Gastroesophageal sphincter (tissue), 4 donors: Measurements from ENCODE around the gene ALK. TPM values are rescaled to one million over a fixed set of nuclear protein-coding genes. Genes with fewer than 3 reads are reported as not detected.

Experiments used
- ATAC-seq: fragments of 150-250 bp; one replicate; pipeline ENCODE4 v1.9.1; 2016; ENCODE audit warnings: mild to moderate bottlenecking, moderate library complexity
- H3K27ac ChIP-seq, 4 donors: fragments of 200-600 bp; sonication (generic) in 3 of 4; 1 replicate in 3 of 4; 2 replicates in 1 of 4; pipeline ENCODE4 v1.5.1; 2016 to 2019
- H3K27me3 ChIP-seq: fragments of 200-600 bp; sonication (generic); one replicate; pipeline ENCODE4 v1.5.1; 2019
- H3K36me3 ChIP-seq, 2 donors: fragments of 200-600 bp; sonication (generic); one replicate each; pipeline ENCODE4 v1.5.1; 2019; ENCODE audit warnings: control low read depth in 1 of 2
- H3K4me1 ChIP-seq, 3 donors: fragments of 200-600 bp; sonication (generic); 1 replicate in 2 of 3; 2 replicates in 1 of 3; pipeline ENCODE4 v1.5.1; 2016 to 2019; ENCODE audit warnings: control low read depth in 2 of 3
- H3K4me3 ChIP-seq, 2 donors: fragments of 200-600 bp; sonication (generic); one replicate each; pipeline ENCODE4 v1.5.1; 2019; ENCODE audit warnings: mild to moderate bottlenecking in 1 of 2, moderate library complexity in 1 of 2
- H3K9me3 ChIP-seq, 3 donors: fragments of 200-600 bp; sonication (generic); one replicate each; pipeline ENCODE4 v1.5.1; 2017 to 2019; ENCODE audit warnings: control low read depth in 2 of 3
- CTCF ChIP-seq, 4 experiments: fragments of 200-600 bp in 2 of 4; fragments of 450-650 bp in 2 of 4; sonication (generic) in 1 of 4; IDR thresholded peaks; one replicate each; pipeline ENCODE4 v1.5.1; 2017 to 2019; ENCODE audit warnings: antibody characterized with exemption in 4 of 4, mild to moderate bottlenecking in 2 of 4, moderate library complexity in 2 of 4
- EP300 ChIP-seq: sonication (generic); formaldehyde crosslinking; IDR thresholded peaks from one replicate; pipeline ENCODE4 v1.6.1; 2017; ENCODE audit warnings: antibody characterized with exemption, mild to moderate bottlenecking
- POLR2A ChIP-seq, 2 donors: fragments of 450-650 bp; IDR thresholded peaks; one replicate each; pipeline ENCODE4 v1.6.1; 2017; ENCODE audit warnings: antibody characterized with exemption in 2 of 2, mild to moderate bottlenecking in 2 of 2, moderate library complexity in 1 of 2
- POLR2AphosphoS5 ChIP-seq: sonication (generic); formaldehyde crosslinking; IDR thresholded peaks from one replicate; pipeline ENCODE4 v1.6.1; 2017; ENCODE audit warnings: antibody characterized with exemption
- WGBS, 2 donors: methylation state at CpG; one replicate each; pipeline ENCODE4 v1.1.5; 2018; ENCODE audit warnings: low coverage in 1 of 2; 5-methylcytosine and 5-hydroxymethylcytosine counted together
- total RNA-seq, 4 donors: library from RNA; depleted of rRNA; stranded (reverse); fragments of >200 nt; gene quantifications; one replicate each; pipeline ENCODE4 v1.1.0, GENCODE V29; 2016

Gene ALK
- total RNA-seq, 4 donors from 2014 or later, result 0.94 to 1.6 (median 1.1) TPM

- no peak overlapping the region for H3K4me3 ChIP-seq
- no peak overlapping the region for H3K27ac ChIP-seq
- H3K36me3 ChIP-seq, result no peaks in the 10 kb centered on the region
- WGBS, 2 donors, result 94 to 100% methylated on average over 2 to 3 of the region's 3 CpGs
- H3K9me3 ChIP-seq, result no peaks in the 10 kb centered on the region
- TF ChIP-seq EP300 (no peak), POLR2AphosphoS5 (no peak), POLR2A (IDR thresholded peaks at IDR 0.05) (no peak), CTCF (IDR thresholded peaks at IDR 0.05) (no peak)
- no peak for ATAC-seq
- H3K27me3 ChIP-seq, result no peaks in the 10 kb centered on the region
- H3K4me1 ChIP-seq, result no peaks in the 10 kb centered on the region
Measured at GRCh38 chr2:29724282-29724681, 197.1 kb downstream of the ALK start.

- Histone ChIP-seq H3K27me3 (no peaks in the 10 kb centered on the region), H3K36me3 (no peaks in the 10 kb centered on the region), H3K9me3 (no peaks in the 10 kb centered on the region), H3K27ac (no peak overlapping the region), H3K4me3 (no peak overlapping the region), H3K4me1 (no peaks in the 10 kb centered on the region)
- TF ChIP-seq EP300, result no peak
- TF ChIP-seq POLR2A (IDR thresholded peaks at IDR 0.05), result no peak
- TF ChIP-seq CTCF (IDR thresholded peaks at IDR 0.05), result no peak
- TF ChIP-seq POLR2AphosphoS5, result no peak
- no peak for ATAC-seq
- WGBS, 2 donors, result 57 to 59% methylated on average over 6 to 7 of the region's 7 CpGs
Measured at GRCh38 chr2:29723255-29724001, 198.0 kb downstream of the ALK start.

- ATAC-seq, result no peak
- no peaks in the 10 kb centered on the region for H3K27me3 ChIP-seq
- TF ChIP-seq CTCF (IDR thresholded peaks at IDR 0.05) (no peak), EP300 (no peak), POLR2A (IDR thresholded peaks at IDR 0.05) (no peak), POLR2AphosphoS5 (no peak)
- no peak overlapping the region for H3K4me3 ChIP-seq
- no peak overlapping the region for H3K27ac ChIP-seq
- H3K36me3 ChIP-seq, result no peaks in the 10 kb centered on the region
- 60 to 71% methylated on average over 2 to 3 of the region's 3 CpGs for WGBS, 2 donors
- no peaks in the 10 kb centered on the region for H3K4me1 ChIP-seq
- H3K9me3 ChIP-seq, result no peaks in the 10 kb centered on the region
Measured at GRCh38 chr2:29719639-29720038, 201.7 kb downstream of the ALK start.

- H3K4me3 ChIP-seq, result no peak overlapping the region
- no peak overlapping the region for H3K27ac ChIP-seq
- no peaks in the 10 kb centered on the region for H3K9me3 ChIP-seq
- no peaks in the 10 kb centered on the region for H3K27me3 ChIP-seq
- WGBS, 2 donors, result 74 to 86% methylated on average over 5 of the region's 5 CpGs
- no peak for TF ChIP-seq POLR2AphosphoS5
- no peak for TF ChIP-seq CTCF (IDR thresholded peaks at IDR 0.05)
- TF ChIP-seq POLR2A (IDR thresholded peaks at IDR 0.05), result no peak
- no peak for TF ChIP-seq EP300
- no peaks in the 10 kb centered on the region for H3K4me1 ChIP-seq
- no peak for ATAC-seq
- H3K36me3 ChIP-seq, result no peaks in the 10 kb centered on the region
Measured at GRCh38 chr2:29718076-29718686, 203.2 kb downstream of the ALK start.

- WGBS, 2 donors, result 70 to 73% methylated on average over 3 of the region's 3 CpGs
- Histone ChIP-seq H3K27ac (no peak overlapping the region), H3K4me3 (no peak overlapping the region), H3K36me3 (no peaks in the 10 kb centered on the region), H3K4me1 (no peaks in the 10 kb centered on the region), H3K27me3 (no peaks in the 10 kb centered on the region), H3K9me3 (no peaks in the 10 kb centered on the region)
- no peak for ATAC-seq
- no peak for TF ChIP-seq CTCF (IDR thresholded peaks at IDR 0.05)
- TF ChIP-seq POLR2A (IDR thresholded peaks at IDR 0.05), result no peak
- TF ChIP-seq EP300, result no peak
Measured at GRCh38 chr2:29715655-29716054, 205.7 kb downstream of the ALK start.
